ENCODE results near the gene PAQR5.

Gene PAQR5

GRCh38 chr15:69439623-69440022 is 140.9 kb downstream of the PAQR5 start:
- no peak for TF ChIP-seq CEBPB (IDR thresholded peaks at IDR 0.05)

- no peak for TF ChIP-seq TAF1 (IDR thresholded peaks at IDR 0.05; ENCODE audit: low read depth)
- TF ChIP-seq EGR1 (IDR thresholded peaks at IDR 0.05) = no peak
- TF ChIP-seq EP300 (IDR thresholded peaks at IDR 0.05; ENCODE audit: borderline replicate concordance) = no peak
- TF ChIP-seq TEAD4 (IDR thresholded peaks at IDR 0.05) = no peak
- TF ChIP-seq NFIC (IDR thresholded peaks at IDR 0.05) = no peak
- no peak for TF ChIP-seq TCF12 (IDR thresholded peaks at IDR 0.05; ENCODE audit: low read depth)
- TF ChIP-seq USF1 (IDR thresholded peaks at IDR 0.05) = no peak
- no peak for TF ChIP-seq FOXM1 (IDR thresholded peaks at IDR 0.05; ENCODE audit: borderline replicate concordance, low read depth)
- TF ChIP-seq MAX (IDR thresholded peaks at IDR 0.05) = no peak
- TF ChIP-seq REST (IDR thresholded peaks at IDR 0.05; ENCODE audit: low read depth) = no peak
- no peak for TF ChIP-seq CEBPB (IDR thresholded peaks at IDR 0.05)
- TF ChIP-seq CREB1 (IDR thresholded peaks at IDR 0.05; ENCODE audit: low read depth) = no peak
- no peak for TF ChIP-seq YY1 (IDR thresholded peaks at IDR 0.05; ENCODE audit: low read depth)
- no peak for TF ChIP-seq RAD21 (IDR thresholded peaks at IDR 0.05; ENCODE audit: low read depth)
- TF ChIP-seq ZBTB7A (IDR thresholded peaks at IDR 0.05; ENCODE audit: low read depth) = no peak
These were observed 144.4 kb downstream of the PAQR5 start for GRCh38 chr15:69443032-69443611.

GRCh38 chr15:69444686-69445085 is 146.0 kb downstream of the PAQR5 start:
- no peak for TF ChIP-seq TCF12 (IDR thresholded peaks at IDR 0.05; ENCODE audit: low read depth)
- no peak for TF ChIP-seq MAX (IDR thresholded peaks at IDR 0.05)
- no peak for TF ChIP-seq USF1 (IDR thresholded peaks at IDR 0.05)
- TF ChIP-seq CREB1 (IDR thresholded peaks at IDR 0.05; ENCODE audit: low read depth) = no peak
- no peak for TF ChIP-seq YY1 (IDR thresholded peaks at IDR 0.05; ENCODE audit: low read depth)
- TF ChIP-seq ZBTB7A (IDR thresholded peaks at IDR 0.05; ENCODE audit: low read depth) = no peak
- TF ChIP-seq EP300 (IDR thresholded peaks at IDR 0.05; ENCODE audit: borderline replicate concordance) = no peak
- TF ChIP-seq CEBPB (IDR thresholded peaks at IDR 0.05) = no peak
- TF ChIP-seq REST (IDR thresholded peaks at IDR 0.05; ENCODE audit: low read depth) = no peak
- TF ChIP-seq FOXM1 (IDR thresholded peaks at IDR 0.05; ENCODE audit: borderline replicate concordance, low read depth) = no peak
- no peak for TF ChIP-seq NFIC (IDR thresholded peaks at IDR 0.05)
- no peak for TF ChIP-seq TEAD4 (IDR thresholded peaks at IDR 0.05)
- no peak for TF ChIP-seq RAD21 (IDR thresholded peaks at IDR 0.05; ENCODE audit: low read depth)

- TF ChIP-seq YY1 (IDR thresholded peaks at IDR 0.05; ENCODE audit: low read depth) (no peak), TEAD4 (IDR thresholded peaks at IDR 0.05) (no peak), CEBPB (IDR thresholded peaks at IDR 0.05) (no peak), EP300 (IDR thresholded peaks at IDR 0.05; ENCODE audit: borderline replicate concordance) (no peak), ZBTB7A (IDR thresholded peaks at IDR 0.05; ENCODE audit: low read depth) (no peak), REST (IDR thresholded peaks at IDR 0.05; ENCODE audit: low read depth) (no peak), MAX (IDR thresholded peaks at IDR 0.05) (no peak), USF1 (IDR thresholded peaks at IDR 0.05) (no peak), TCF12 (IDR thresholded peaks at IDR 0.05; ENCODE audit: low read depth) (no peak), EGR1 (IDR thresholded peaks at IDR 0.05) (no peak), NFIC (IDR thresholded peaks at IDR 0.05) (no peak), TAF1 (IDR thresholded peaks at IDR 0.05; ENCODE audit: low read depth) (no peak)
These were observed 148.2 kb downstream of the PAQR5 start for GRCh38 chr15:69446953-69447352.
